IMR-90 (cell line): Measurements from ENCODE around the gene OR5L1. TPM values are rescaled to one million over a fixed set of nuclear protein-coding genes. Genes with fewer than 3 reads are reported as not detected.

Experiments
- ATAC-seq: fragments of 200-7000 bp; cut with Tn5 transposase; 2 replicates; pipeline ENCODE4 v1.9.1; 2020; ENCODE audit warnings: low read depth, mild to moderate bottlenecking, moderate library complexity
- BruUV-seq: library from RNA; stranded (reverse); fragments of 400-500 nt; replicated peaks from 2 replicates; lab custom pipeline; 2021; lab: Mats Ljungman, UMichigan
- CTCF ChIA-PET: fragments of 300-600 bp; formaldehyde crosslinking; extraction: SDS; loops from one replicate; lab custom pipeline; 2021; ENCODE audit warnings: antibody characterized with exemption; lab: Yijun Ruan, JAX
- POLR2A ChIA-PET: fragments of 300-600 bp; sonication (Branson Sonifier 250); formaldehyde crosslinking; loops from one replicate; lab custom pipeline; 2022; ENCODE audit warnings: antibody characterized with exemption; ENCODE audit not compliant: unreplicated experiment; lab: Charles Lee
- DNase-seq: peaks from one replicate; pipeline ENCODE4 v3.0.0; 2013
- H2AFZ ChIP-seq: replicated peaks from 2 replicates; pipeline ENCODE3; 2013; ENCODE audit warnings: low read length, mild to moderate bottlenecking; ENCODE audit not compliant: poor library complexity
- H2AK5ac ChIP-seq: 2 replicates; pipeline ENCODE4 v1.6.1; 2013; ENCODE audit warnings: low read depth, low read length, inconsistent platforms
- H2AK9ac ChIP-seq: replicated peaks from 2 replicates; pipeline ENCODE3; 2013; ENCODE audit warnings: mild to moderate bottlenecking, low read depth, low read length, moderate library complexity; ENCODE audit not compliant: poor library complexity
- H2BK120ac ChIP-seq: 2 replicates; pipeline ENCODE4 v1.6.1; 2013; ENCODE audit warnings: low read depth, low read length, inconsistent platforms
- H2BK15ac ChIP-seq: 3 replicates; pipeline ENCODE4 v1.6.1; 2013; ENCODE audit warnings: low read depth, low read length, inconsistent platforms
- H2BK20ac ChIP-seq: 2 replicates; pipeline ENCODE4 v1.6.1; 2013; ENCODE audit warnings: low read depth, mild to moderate bottlenecking, inconsistent platforms, low read length, moderate library complexity
- H2BK5ac ChIP-seq: 2 replicates; pipeline ENCODE4 v1.6.1; 2013; ENCODE audit warnings: mild to moderate bottlenecking, low read depth, low read length, inconsistent platforms; ENCODE audit not compliant: poor library complexity, severe bottlenecking
- H3K14ac ChIP-seq: replicated peaks from 2 replicates; pipeline ENCODE4 v1.6.1; 2013; ENCODE audit warnings: low read depth, low read length, inconsistent platforms
- H3K18ac ChIP-seq: 2 replicates; pipeline ENCODE4 v1.6.1; 2013; ENCODE audit warnings: low read depth, low read length, control low read depth
- H3K23ac ChIP-seq: 2 replicates; pipeline ENCODE4 v1.6.1; 2013; ENCODE audit warnings: low read depth, low read length, inconsistent platforms
- H3K27ac ChIP-seq: 2 replicates; pipeline ENCODE4 v1.5.1; 2013; ENCODE audit warnings: mild to moderate bottlenecking, control low read depth, low read length; ENCODE audit not compliant: insufficient read depth
- H3K27me3 ChIP-seq: 2 replicates; pipeline ENCODE4 v1.6.1; 2013; ENCODE audit warnings: low read length; ENCODE audit not compliant: control insufficient read depth, insufficient read depth
- H3K36me3 ChIP-seq: 2 replicates; pipeline ENCODE4 v1.6.1; 2013; ENCODE audit warnings: low read length, mixed read lengths; ENCODE audit not compliant: control insufficient read depth, insufficient read depth
- H3K4ac ChIP-seq: 2 replicates; pipeline ENCODE4 v1.6.1; 2013; ENCODE audit warnings: low read depth, low read length, inconsistent platforms
- H3K4me1 ChIP-seq: 2 replicates; pipeline ENCODE4 v1.6.1; 2013; ENCODE audit warnings: low read length, mixed read lengths; ENCODE audit not compliant: control insufficient read depth, insufficient read depth
- H3K4me2 ChIP-seq: 2 replicates; pipeline ENCODE4 v1.6.1; 2013; ENCODE audit warnings: low read depth, mild to moderate bottlenecking, control low read depth, low read length, moderate library complexity
- H3K4me3 ChIP-seq: 2 replicates; pipeline ENCODE4 v1.5.1; 2013; ENCODE audit warnings: low read depth, mild to moderate bottlenecking, control low read depth, low read length, moderate library complexity; ENCODE audit not compliant: insufficient read depth
- H3K56ac ChIP-seq: 2 replicates; pipeline ENCODE4 v1.6.1; 2013; ENCODE audit warnings: low read length, inconsistent platforms; ENCODE audit not compliant: insufficient read depth; ENCODE audit errors: extremely low read depth
- H3K79me1 ChIP-seq, 2 experiments: 2 replicates each; pipeline ENCODE4 v1.6.1; 2013; ENCODE audit warnings: low read length in 2 of 2, inconsistent platforms in 1 of 2, low read depth in 1 of 2
- H3K9ac ChIP-seq: 2 replicates; pipeline ENCODE4 v1.6.1; 2013; ENCODE audit warnings: low read depth, low read length, control low read depth
- H3K9me1 ChIP-seq: 2 replicates; pipeline ENCODE4 v1.6.1; 2013; ENCODE audit warnings: low read length, inconsistent platforms; ENCODE audit not compliant: insufficient read depth
- H3K9me3 ChIP-seq: 2 replicates; pipeline ENCODE4 v1.6.1; 2013; ENCODE audit warnings: low read length; ENCODE audit not compliant: control insufficient read depth, insufficient read depth
- H4K20me1 ChIP-seq: 2 replicates; pipeline ENCODE4 v1.6.1; 2013; ENCODE audit warnings: low read length, inconsistent platforms; ENCODE audit not compliant: insufficient read depth
- H4K5ac ChIP-seq: 2 replicates; pipeline ENCODE4 v1.6.1; 2013; ENCODE audit warnings: mild to moderate bottlenecking, low read depth, low read length, control low read depth
- H4K8ac ChIP-seq, 2 experiments: 2 replicates each; pipeline ENCODE4 v1.6.1; 2013; ENCODE audit warnings: low read depth in 2 of 2, low read length in 2 of 2, control low read depth in 1 of 2, inconsistent platforms in 1 of 2
- H4K91ac ChIP-seq: 2 replicates; pipeline ENCODE4 v1.6.1; 2013; ENCODE audit warnings: low read depth, low read length, inconsistent platforms; ENCODE audit not compliant: insufficient read depth
- CEBPB ChIP-seq: IDR thresholded peaks from 2 replicates; pipeline ENCODE4 v1.6.1; 2012; ENCODE audit warnings: low read depth, low read length, improper control_type of control experiment
- CTCF ChIP-seq: conservative IDR thresholded peaks from 2 replicates; pipeline ENCODE4 v1.5.1; 2012; ENCODE audit warnings: mild to moderate bottlenecking, low read depth, low read length, improper control_type of control experiment
- MXI1 ChIP-seq: IDR thresholded peaks from 2 replicates; pipeline ENCODE4 v1.6.1; 2012; ENCODE audit warnings: low read depth, mild to moderate bottlenecking, low read length, moderate library complexity, borderline replicate concordance
- POLR2A ChIP-seq: IDR thresholded peaks from 2 replicates; pipeline ENCODE4 v1.6.1; 2012; ENCODE audit warnings: mild to moderate bottlenecking, low read depth, low read length
- RCOR1 ChIP-seq: IDR thresholded peaks from 2 replicates; pipeline ENCODE4 v1.6.1; 2012; ENCODE audit warnings: mild to moderate bottlenecking, low read length, improper control_type of control experiment; ENCODE audit not compliant: insufficient replicate concordance
- RFX5 ChIP-seq: IDR thresholded peaks from 2 replicates; pipeline ENCODE4 v1.8.0; 2012; ENCODE audit warnings: low read depth, mild to moderate bottlenecking, low read length, moderate library complexity
- SMC3 ChIP-seq: fragments of 150-350 bp; IDR thresholded peaks from 2 replicates; pipeline ENCODE4 v1.6.1; 2016; ENCODE audit warnings: low read depth, mild to moderate bottlenecking, antibody characterized with exemption, low read length, moderate library complexity
- WGBS, 2 experiments: methylation state at CpG; one replicate each; pipeline versions ENCODE4 v1.1.5 to v1.1.7; 2013; ENCODE audit warnings: missing lambda C conversion rate in 2 of 2; ENCODE audit not compliant: insufficient read length in 1 of 2; ENCODE audit errors: extremely low coverage in 2 of 2; 5-methylcytosine and 5-hydroxymethylcytosine counted together
- dilution Hi-C: fragments of 300-500 bp; cut with HindIII; formaldehyde crosslinking; loops from one replicate; pipeline ENCODE4 v1.14.3; 2018; ENCODE audit warnings: low sequenced_read_pairs; ENCODE audit not compliant: unreplicated experiment
- in situ Hi-C: fragments of 300-500 bp; cut with MboI; formaldehyde crosslinking; loops from 3 replicates; pipeline ENCODE4 v1.14.3; 2019; ENCODE audit warnings: low sequenced_read_pairs, inconsistent platforms, mixed read lengths
- intact Hi-C: fragments of 100-400 bp; cut with micrococcal nuclease; formaldehyde crosslinking; loops from 2 replicates; pipeline ENCODE4 v1.10.0; 2022
- polyA plus RNA-seq, 3 experiments: library from polyadenylated mRNA; depleted of rRNA; stranded (reverse); fragments of >200 nt; gene quantifications; 2 replicates each; pipeline ENCODE4 v1.2.3, GENCODE V29; 2012; ENCODE audit warnings: low replicate concordance in 1 of 3
- total RNA-seq: library from RNA; depleted of rRNA; stranded (reverse); fragments of >200 nt; gene quantifications from 2 replicates; pipeline ENCODE4 v1.2.3, GENCODE V29; 2012

The OR5L1 gene
- total and polyA plus RNA-seq, 2 of the 4 experiments (the other 2 are of a cell fraction) = not detected

DNA sequence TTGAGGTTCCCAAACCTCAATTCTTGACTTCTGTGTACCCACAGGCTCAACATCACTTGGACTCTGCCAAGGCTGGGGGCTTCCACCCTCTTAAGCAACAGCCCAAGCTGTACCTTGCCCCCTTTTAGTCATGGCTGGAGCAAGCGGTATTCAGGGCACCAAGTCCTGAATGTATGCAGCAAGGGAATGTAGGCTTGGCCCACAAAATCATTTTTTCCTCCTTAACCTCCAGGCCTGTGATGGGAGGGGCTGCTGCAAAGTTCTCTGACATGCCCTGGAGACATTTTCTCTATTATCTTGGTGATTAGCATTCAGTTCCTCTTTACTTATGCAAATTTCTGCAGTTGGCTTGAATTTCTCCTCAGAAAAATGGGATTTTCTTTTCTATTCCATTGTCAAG is 4.9 kb upstream of the OR5L1 start:
- intact Hi-C loops (no loop called here), in situ Hi-C loops (no loop called here), dilution Hi-C loops (no loop called here)
- no peak for TF ChIP-seq POLR2A
- no peak for TF ChIP-seq SMC3
- no peak for TF ChIP-seq RCOR1
- TF ChIP-seq CEBPB = no peak
- TF ChIP-seq CTCF = no peak
- TF ChIP-seq MXI1 = no peak
- TF ChIP-seq RFX5 = no peak
- H3K4me2 ChIP-seq = no peak overlapping the region
- no peak overlapping the region for H3K4me3 ChIP-seq
- no peaks in the 10 kb centered on the region for H3K4me1 ChIP-seq
- no peak overlapping the region for H2AK5ac ChIP-seq
- CTCF ChIA-PET = no interaction called here
- no CpG with 5 or more reads among the region's 1 CpG for WGBS, 2 experiments
- POLR2A ChIA-PET = no interaction called here
- H2AK9ac ChIP-seq = no peak overlapping the region
- BruUV-seq = no TSS peak
- H3K27me3 ChIP-seq = no peaks in the 10 kb centered on the region
- no peak overlapping the region for H2BK20ac ChIP-seq
- H3K14ac ChIP-seq = no peak overlapping the region
- H3K9me1 ChIP-seq = no peaks in the 10 kb centered on the region
- H4K8ac ChIP-seq = no peak overlapping the region
- DNase-seq = no peak
- H2AFZ ChIP-seq = no peak overlapping the region
- H3K56ac ChIP-seq = no peak overlapping the region
- no peak overlapping the region for H3K27ac ChIP-seq
- ATAC-seq = no peak
- H4K5ac ChIP-seq = no peak overlapping the region
- H2BK15ac ChIP-seq = no peak overlapping the region
- H2BK5ac ChIP-seq = no peak overlapping the region
- peaks cover 4% of the 10 kb centered on the region; the same call in 1 of the 2 replicates for H3K9me3 ChIP-seq
- no peak overlapping the region for H3K9ac ChIP-seq
- no peak overlapping the region for H3K23ac ChIP-seq
- H3K18ac ChIP-seq = no peak overlapping the region
- no peaks in the 10 kb centered on the region for H3K79me1 ChIP-seq
- no peak overlapping the region for H4K91ac ChIP-seq
- no peak overlapping the region for H2BK120ac ChIP-seq
- H3K36me3 ChIP-seq = no peaks in the 10 kb centered on the region
- H4K20me1 ChIP-seq = no peaks in the 10 kb centered on the region
- H3K4ac ChIP-seq = no peak overlapping the region
